Stimulated activated CD4-positive, alpha-beta T cell treated with anti-CD3 and anti-CD28 coated beads, Interleukin-1b, Interleukin-23, amount 100 ng/mL, for 48 hours (primary cell): Measurements from ENCODE around the gene YKT6.

ENCODE experiments used
- DNase-seq: peaks from one replicate; pipeline ENCODE4 v3.0.0-alpha.2; 2020

YKT6 gene

DNA sequence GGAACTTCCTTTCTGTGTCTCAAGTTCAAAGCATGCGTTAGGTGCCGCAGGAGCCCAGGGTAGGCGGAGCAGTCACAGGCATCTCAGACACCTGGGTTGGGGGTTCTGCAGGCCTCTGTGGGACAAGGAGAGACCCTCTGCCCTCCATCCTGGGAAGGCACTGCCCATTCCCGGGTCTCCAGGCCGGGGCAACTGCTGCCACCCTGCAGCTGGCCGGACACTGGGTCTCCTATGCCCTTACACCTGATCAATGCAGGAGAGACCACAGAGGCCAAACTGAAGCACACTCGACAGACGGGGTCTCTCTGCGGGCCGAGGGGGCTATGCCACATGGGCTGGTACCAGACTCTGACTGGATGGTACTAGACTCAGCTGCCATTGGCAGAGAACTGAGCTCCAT is 36.9 kb downstream of the YKT6 start:
- DNase-seq, result no peak

- DNase-seq, result no peak
Observed at GRCh38 chr7:44238116-44238695, 37.4 kb downstream of the YKT6 start.

DNA sequence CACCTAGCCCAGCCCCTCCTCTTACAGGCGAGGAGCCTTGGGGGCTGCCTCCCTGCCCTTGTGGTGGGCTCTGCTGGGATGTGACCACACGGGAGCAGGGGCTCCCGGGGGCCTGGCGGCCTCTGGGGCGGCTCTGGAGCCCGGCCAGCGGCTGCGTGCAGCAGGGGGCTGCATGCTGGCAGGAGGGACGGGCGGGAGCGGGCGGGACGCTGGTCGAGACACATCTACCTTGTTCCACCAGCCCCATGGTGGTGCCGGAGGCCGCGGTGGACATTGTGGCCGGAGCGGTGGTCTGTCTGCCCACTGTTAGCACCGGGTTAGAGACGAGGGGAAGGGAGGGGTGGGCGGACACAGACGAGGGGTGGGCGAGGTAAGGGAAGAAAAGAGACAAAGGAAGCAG is 38.6 kb downstream of the YKT6 start:
- no peak for DNase-seq

DNA sequence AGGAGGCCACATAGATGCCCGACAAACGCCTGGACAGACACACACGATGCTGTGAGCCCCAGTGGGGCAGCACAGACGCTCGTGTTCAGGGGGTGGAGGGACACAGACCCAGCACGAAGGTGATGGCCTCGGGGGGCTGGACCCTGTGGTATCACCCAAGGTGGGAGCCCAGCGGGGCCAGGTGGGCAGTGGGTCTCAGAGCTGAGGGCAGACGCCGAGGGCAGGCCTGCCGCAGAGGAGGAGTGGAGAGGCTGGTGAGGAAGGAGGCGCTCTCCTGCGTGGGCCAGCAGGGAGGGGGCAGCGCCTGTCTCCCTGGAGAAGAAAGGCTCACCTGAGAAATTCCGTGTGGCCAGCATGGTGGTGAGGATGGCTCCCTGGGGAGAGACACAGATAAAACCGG is 39.6 kb downstream of the YKT6 start:
- DNase-seq, result no peak

- peak; percentile 65 for DNase-seq
Observed at GRCh38 chr7:44240983-44241510, 40.3 kb downstream of the YKT6 start.

DNA sequence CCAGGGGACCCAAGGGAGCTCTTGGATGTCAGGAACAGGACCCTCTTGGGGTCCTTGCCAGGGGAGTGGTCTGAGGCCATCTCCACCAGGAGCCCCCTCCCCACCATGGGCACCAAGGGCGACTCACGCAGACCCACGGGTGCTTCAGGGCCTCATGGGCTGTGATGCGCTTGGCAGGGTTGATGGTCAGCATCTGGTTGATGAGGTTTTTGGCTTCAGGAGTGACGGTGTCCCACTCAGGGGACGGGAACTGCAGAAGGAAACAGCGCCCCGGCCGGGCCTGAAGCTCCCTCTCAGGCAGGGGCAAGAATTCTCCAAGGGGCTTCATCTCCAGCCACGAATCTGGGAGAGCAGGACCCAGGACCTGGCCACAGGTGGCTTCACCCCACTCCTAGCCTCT is 41.3 kb downstream of the YKT6 start:
- DNase-seq, result no peak

DNA sequence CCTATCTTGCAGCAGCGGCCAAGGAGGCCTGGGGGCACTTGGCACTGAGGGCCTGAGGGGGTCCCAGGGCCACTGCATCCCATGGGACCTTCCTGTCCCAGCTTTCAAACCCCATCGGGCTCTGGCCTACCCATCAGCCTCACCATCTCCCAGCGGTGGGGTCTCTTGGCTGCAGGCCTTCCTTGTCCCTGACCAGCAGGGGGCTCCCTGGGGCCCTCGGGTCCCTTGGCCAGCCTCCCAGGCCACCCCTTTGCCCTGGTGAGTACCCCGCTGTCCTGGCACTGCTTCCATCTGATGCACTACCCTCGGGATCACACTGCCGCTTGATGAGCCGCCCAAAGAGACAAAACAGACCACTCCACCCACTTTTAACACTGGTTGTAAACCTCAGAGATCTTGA is 43.5 kb downstream of the YKT6 start:
- peak; percentile 32 for DNase-seq

DNA sequence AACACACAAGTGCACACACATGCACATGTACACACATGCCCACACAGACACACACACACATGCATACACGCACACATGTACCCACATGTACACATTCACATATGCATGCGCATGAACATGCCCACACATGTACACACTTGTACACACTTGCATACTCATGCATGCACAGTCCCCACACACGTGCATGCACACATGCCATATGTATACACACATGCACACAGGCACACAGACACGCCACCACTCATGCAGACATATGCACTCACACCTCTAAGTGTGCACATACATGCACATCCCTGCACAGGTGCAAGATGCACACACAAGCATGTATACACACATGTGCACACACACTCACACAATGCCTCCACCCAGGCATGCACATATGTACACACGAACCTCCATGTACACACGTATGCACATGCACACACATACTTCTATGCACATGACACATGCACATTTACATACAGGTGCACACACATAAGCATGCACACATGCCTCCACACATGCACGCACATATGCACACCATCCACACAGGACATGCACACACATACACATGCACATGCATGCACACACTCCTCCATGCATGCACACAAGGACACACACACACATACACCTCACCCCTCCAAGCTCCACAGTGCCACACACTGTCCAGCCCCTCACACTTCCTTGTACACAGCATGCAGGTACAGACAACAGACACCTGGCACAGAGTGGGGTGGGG is 45.8 kb downstream of the YKT6 start:
- DNase-seq, result no peak

DNA sequence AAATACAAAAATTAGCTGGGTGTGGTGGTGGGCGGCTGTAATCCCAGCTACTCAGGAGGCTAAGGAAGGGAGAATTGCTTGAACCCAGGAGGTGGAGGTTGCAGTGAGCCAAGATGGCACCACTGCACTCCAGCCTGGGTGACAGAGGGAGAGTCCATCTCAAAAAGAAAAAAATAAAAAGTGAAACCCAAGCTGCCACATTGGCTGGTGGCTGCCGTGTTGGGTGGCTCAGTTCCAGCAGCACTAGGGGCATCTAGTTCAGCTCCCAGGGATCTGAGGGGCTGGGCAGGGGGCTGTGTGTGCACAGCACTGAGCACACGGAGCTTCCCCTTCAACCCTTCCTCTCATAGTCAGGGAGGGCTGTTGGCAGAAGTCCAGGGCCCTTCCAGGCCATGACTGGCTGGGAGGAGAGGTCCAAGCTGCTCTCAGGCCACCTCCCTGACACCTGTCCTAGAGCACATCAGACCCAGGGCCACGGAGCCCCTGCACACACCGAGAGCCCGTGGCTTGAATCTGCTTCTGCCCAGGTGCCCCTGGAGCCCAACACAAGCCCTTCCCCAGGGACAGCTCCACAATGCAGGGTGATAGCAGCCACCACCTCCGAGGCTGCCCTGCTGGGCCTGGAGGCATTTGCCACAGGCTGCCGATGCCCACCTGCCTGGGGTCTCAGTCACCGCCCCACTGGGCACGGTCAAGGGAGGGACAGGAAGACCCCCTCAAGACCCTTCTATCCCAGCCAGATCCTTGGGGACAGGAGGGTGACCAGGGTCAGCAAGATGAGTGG is 47.3 kb downstream of the YKT6 start:
- DNase-seq, result no peak

DNA sequence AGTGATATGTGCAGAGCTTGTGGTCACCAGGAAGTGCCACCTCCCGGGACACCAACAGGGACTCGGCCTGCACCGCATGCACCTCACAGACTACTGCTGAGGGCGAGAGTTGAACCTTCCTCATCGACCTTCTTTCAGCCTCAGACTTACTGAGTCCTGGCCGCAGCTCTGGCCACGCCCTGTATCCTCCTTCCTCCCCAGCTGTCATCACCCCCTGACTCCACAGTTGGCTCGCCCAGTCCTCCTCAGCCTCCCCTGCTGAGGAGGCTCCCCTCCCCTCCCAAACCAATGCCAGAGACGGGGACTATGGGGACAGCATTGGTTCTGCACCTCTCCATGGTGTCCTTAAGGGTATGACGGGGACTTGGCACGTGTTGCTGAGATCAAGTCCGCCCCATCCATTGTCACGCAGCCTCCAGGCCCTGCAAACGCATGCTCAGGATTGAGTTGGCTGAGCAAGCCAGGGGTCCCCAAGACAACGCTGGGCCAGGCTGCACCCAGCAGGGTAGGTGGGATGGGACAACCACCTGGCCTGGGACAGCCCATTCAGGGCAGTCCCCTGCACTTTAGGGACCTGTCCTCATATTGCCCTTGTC is 49.0 kb downstream of the YKT6 start:
- DNase-seq, result no peak

DNA sequence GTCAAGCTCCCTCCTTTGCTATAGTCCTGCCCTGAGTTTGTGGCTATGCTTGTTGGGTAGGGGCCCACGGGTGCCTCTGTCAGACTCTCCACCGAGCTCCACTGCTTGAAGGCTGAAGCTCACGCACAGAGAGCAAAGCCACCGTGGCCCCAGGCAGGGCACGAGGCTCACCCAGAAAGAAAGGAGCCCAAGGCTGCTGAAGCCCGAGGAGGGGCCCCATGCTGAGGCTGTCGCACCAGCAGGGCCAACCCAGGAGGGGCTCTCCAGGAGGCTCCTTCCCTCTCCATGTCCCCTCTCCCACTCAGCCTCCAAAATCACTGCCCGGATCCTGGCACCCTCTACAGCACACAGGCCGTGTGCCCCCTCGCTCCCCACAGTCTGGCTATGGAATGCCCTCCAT is 50.5 kb downstream of the YKT6 start:
- no peak for DNase-seq

DNA sequence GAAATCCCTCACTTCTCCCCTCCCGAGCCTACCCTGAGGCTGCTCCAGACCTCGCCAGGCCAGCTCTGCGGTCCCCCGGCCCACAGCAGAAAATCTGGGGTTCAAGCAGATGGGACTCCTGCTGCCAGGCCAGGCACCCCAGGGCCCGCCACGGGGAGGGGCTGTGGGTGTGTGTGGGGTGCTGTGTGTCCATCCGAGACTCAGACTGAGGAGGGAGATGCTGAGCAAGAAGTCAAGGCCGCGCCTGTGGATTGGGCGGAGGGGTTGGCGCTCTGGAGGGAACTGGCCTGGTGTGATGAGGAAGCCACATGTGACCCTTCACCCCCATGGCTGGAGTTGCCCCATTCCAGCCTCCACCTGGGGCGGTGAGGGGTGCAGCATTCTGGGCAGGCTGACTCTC is 51.1 kb downstream of the YKT6 start:
- no peak for DNase-seq

GRCh38 chr7:44256459-44256858 is 55.7 kb downstream of the YKT6 start:
- no peak for DNase-seq

GRCh38 chr7:44257213-44257612 is 56.4 kb downstream of the YKT6 start:
- DNase-seq, result no peak

- DNase-seq, result peak; percentile 86
Observed at GRCh38 chr7:44257618-44258422, 57.0 kb downstream of the YKT6 start.

DNA sequence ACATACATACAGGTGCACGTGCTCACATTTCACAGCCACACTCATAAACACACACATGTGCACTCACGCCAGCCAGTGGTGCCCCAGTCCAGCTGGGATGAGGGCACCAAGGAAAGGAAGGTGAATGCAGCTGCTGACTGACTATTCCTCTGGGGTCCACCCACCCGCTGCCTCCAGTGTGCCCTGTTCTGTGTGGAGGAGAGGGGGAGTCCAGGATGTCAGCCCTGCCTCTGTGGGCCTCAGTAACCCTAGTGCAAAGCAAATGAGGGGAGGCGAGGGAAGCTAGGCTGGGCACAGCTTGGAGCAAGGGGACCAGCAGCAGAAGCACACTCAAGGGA is 57.6 kb downstream of the YKT6 start:
- DNase-seq, result no peak

DNA sequence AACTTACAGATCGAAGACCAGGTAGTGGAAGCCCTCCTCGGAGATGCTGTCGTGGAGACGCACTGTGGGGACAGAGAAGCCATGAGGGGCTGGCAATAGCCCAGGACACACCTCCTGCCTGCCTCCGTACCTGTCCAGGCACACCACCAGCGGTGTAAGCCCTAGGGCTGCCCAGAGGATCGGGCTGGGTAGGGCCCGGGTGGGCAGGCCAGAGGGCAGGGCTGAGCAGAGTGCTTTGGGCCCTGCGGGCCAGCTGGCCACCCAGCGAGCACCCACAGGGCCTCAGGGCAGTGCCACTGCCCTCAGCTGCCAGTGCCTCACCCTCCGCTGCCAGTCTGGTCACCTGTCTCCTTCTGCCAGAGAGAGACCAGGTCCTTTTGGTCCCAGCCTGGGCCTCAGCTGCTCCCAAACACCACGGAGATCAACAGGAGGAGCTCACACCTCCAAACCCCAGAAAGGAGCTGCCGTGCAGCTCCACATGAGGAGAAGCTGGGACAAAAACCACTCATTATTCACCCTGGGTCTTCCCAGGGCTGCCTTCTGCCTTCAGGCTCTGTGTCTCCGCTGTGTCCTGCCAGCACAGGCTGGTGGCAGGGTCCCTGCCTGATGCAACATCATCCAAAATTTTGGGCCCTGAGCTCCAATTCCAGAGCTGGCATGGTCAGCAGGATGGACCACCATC is 58.2 kb downstream of the YKT6 start:
- no peak for DNase-seq

DNA sequence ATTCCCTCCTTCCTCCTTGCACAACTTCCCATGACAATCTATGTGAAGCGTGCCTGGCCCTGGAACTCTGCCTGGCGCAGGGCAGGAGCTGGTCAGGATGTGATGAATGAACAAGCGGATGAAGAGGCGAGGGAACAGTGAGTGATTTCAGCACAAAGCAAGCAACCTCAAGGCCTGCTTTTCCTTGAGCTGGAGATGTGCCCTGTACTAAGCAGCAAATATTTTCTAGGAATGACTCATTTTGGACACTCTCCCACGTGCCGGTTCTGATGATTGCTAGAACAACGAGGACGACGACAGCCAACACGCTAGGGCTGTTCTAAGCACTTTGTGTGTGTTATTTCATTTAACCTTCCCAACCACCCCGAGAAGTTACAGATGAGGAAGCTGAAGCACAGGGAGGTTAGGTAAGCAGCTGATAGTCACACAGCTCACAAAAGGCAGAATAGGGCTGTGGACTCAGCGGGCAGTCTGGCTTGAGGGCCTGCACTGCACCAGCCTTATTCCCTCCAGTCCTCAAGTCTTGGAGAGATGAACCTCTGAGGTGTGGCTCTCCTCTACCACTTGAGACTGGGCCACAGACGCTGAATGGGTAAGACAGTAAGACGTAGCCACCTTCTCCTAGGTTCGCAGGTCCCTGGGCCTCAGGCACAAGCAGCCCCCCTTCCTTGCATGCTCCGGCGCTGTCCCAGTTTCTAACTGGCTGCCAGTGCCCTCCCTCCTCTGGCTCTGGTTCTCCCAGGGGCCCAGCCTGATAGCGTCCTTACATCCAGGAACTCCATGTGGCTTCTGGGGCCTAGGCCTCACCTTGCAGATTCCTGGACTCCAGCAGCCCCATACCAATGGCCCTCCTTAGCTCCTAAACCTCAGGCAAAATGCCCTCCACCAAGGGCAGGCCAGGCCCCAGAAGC is 59.0 kb downstream of the YKT6 start:
- DNase-seq, result no peak

DNA sequence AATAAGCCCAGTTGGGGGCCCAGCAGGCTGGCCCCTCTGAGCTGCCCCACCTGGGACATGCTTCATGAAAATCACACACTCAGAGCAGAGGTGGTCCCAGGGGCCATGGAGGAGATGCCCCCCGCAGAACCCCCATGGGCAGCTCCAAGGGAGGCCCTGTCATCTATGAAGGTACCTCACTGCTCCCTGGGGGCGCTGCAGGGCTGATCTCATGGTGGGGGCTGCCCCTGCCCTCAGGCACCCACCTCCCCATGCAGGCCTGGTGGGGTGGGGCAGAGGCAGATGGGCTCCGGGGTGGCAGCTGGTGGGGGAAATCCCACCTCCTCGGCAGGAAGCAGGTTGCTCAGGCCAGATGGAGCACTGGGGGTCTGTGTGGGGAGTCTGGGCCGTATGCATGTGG is 60.5 kb downstream of the YKT6 start:
- DNase-seq, result no peak

- DNase-seq, result no peak
Observed at GRCh38 chr7:44262031-44262430, 61.3 kb downstream of the YKT6 start.
